Measurements from ENCODE around the gene EME2.

EME2 gene

DNA sequence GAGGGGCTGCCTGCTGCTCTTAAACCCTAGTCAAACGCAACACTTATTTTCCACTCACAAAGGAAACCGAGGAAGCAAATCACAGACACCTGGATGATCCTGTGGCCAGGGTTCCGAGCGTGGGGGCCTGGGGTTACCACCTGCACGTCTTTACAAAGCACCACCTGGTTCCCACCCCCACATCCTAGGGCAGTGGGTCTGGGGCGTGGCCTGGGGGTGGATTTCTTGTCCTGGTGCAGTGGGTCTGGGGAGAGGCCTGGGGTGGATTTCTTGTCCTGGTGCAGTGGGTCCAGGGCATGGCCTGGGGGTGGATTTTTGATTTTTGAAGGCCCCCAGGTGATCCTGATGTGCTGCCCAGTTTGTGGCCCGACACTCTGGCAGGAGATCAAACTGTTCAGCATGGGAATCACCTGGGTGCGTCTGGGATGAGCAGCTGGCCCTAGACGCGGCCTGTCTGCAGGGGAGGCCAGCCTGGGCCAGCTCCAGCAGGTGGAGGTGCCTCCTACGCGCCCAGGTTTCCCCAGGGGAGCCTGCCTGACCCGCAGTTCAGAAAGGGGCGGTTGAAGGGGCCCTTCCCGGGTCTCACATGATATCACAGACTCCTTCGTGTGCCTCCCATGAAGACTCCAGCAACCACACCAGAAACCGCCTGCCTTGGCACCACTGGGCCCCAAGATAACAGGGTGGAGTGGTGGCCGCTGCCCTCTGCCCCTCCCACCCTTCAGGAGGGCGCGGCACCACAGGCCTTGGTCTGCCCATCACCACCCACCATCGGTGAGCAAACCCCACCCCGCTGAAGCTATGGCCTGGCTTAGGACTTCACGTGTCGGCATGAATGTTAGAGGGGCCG is 47.7 kb downstream of the EME2 start:
- TF ChIP-seq CTCF (IDR thresholded peaks at IDR 0.05; ENCODE audit: low read depth, low read length): no peak
- DNase-seq (ENCODE audit: extremely low read depth, low read depth): no peak

- no peak for DNase-seq (ENCODE audit: extremely low read depth, low read depth)
- TF ChIP-seq CTCF (IDR thresholded peaks at IDR 0.05; ENCODE audit: low read depth, low read length): no peak
Observed at GRCh38 chr16:1820946-1821290, 48.3 kb downstream of the EME2 start.

DNA sequence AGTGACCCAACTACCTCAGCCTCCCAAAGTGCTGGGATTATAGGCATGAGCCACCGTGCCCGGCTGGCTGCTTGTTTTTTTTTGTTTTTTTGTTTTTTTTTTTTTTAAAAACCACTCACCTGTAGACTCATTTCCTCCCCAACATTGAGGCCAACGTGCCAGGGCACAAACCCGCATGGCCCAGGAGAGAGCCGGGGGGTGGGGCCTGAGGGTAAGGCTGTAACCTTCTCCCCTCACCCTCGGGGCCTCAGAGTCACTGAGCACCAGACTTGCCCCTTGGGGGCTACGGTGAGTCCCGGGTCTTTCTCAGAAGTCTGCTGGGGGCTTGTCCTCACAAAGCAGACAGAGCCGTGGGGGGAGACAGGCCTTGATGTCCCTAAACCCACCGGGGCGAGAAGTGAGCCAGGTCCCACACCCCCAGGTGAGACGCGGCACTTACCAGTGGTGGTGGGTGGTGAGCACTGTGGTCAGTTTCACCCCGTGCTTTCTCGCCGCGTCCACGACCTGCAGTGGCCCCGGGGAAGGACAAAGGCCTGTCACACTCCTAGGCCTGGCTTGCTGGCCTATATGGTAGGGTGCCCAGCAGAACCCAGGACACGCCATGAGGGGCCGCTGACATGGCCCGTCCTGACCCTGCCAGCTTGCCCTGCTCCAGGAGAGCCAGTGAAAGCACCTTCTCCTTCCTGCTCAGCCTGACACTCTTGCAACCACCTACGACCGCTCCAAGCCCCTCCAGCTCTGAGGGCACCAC is 49.4 kb downstream of the EME2 start:
- no peak for TF ChIP-seq CTCF (IDR thresholded peaks at IDR 0.05; ENCODE audit: low read depth, low read length)
- no peak for DNase-seq (ENCODE audit: extremely low read depth, low read depth)

- no peak for TF ChIP-seq CTCF (IDR thresholded peaks at IDR 0.05; ENCODE audit: low read depth, low read length)
- DNase-seq (ENCODE audit: extremely low read depth, low read depth): no peak
Observed at GRCh38 chr16:1822801-1823200, 50.2 kb downstream of the EME2 start.

- no peak for TF ChIP-seq CTCF (IDR thresholded peaks at IDR 0.05; ENCODE audit: low read depth, low read length)
Observed at GRCh38 chr16:1823821-1824220, 51.2 kb downstream of the EME2 start.

DNA sequence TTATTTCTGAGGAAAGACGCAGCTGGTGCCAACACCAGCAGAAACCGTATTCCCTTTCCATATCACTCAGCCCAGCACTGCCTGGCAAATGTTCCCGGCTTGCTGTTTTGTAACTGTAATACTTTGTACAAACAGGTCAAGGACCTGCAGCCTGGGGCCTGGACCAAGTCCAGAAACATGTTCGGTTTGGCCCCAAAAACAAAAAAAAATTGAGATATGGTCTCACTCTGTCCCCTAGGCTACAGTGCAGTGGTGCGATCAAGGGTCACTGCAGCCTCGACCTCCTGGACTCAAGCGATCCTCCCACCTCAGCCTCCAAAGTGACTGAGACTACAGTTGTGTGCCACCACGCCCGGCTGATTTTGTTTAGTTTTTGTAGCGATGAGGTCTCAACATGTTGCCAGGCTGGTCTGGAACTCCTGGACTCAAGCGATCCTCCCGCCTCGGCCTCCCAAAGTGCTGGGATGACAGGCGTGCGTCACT is 52.8 kb downstream of the EME2 start:
- TF ChIP-seq CTCF (IDR thresholded peaks at IDR 0.05; ENCODE audit: low read depth, low read length): no peak
- no peak for DNase-seq (ENCODE audit: extremely low read depth, low read depth)

More at GRCh38 chr16:1823821-1824220, 51.2 kb downstream of the EME2 start:
- DNase-seq (ENCODE audit: extremely low read depth, low read depth): no peak
